Measurements from ENCODE around the gene LRRN2. TPM values are rescaled to one million over a fixed set of nuclear protein-coding genes. Genes with fewer than 3 reads are reported as not detected.

Gene LRRN2
- total and polyA plus RNA-seq, 9 donors = 0.23 to 9.7 (median 3.7) TPM

DNA sequence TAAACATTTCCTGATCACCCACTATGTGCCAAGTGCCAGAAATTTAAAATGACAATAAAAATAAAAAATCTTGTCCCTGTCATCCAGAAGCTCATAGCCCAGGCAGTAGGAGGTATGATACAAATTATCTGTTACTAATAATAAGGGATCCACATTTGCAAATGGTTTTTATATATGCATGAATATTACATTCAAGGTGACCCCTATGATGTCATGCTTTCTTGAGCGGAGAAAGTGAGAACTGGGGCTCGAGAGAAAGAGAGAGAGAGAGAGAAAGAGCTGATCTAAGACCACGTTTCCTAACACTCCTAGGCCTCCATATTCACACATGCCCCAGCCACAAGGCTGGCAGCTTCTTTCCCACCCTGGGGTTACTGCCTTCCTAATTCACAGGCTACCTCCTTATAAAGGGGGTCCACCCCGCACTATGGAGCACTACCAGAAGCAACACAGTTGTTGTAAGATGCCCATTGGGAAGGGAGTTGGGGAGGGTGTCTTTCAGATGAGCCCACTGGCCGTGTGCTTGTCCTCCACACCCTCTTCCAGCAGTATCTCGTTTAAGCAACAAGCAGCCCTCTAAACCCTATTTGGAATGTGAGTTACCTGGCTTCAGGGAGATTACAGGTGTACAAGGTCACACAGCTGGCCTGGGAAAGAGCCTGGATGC lies 28.8 kb upstream of the LRRN2 start:
- intact Hi-C loops (cut with DNase I) = no loop called here
- 72 to 80% (median 77%) methylated on average over 6 of the region's 6 CpGs for WGBS, 3 donors
- TF ChIP-seq, protein P1, sequence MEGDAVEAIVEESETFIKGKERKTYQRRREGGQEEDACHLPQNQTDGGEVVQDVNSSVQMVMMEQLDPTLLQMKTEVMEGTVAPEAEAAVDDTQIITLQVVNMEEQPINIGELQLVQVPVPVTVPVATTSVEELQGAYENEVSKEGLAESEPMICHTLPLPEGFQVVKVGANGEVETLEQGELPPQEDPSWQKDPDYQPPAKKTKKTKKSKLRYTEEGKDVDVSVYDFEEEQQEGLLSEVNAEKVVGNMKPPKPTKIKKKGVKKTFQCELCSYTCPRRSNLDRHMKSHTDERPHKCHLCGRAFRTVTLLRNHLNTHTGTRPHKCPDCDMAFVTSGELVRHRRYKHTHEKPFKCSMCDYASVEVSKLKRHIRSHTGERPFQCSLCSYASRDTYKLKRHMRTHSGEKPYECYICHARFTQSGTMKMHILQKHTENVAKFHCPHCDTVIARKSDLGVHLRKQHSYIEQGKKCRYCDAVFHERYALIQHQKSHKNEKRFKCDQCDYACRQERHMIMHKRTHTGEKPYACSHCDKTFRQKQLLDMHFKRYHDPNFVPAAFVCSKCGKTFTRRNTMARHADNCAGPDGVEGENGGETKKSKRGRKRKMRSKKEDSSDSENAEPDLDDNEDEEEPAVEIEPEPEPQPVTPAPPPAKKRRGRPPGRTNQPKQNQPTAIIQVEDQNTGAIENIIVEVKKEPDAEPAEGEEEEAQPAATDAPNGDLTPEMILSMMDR (IDR thresholded peaks at IDR 0.05) = no peak
- no peak for TF ChIP-seq EP300 (IDR thresholded peaks at IDR 0.05)
- TF ChIP-seq POLR2A (IDR thresholded peaks at IDR 0.05) = no peak
- Histone ChIP-seq H3K27ac (no peak overlapping the region), H3K4me1 (ENCODE audit: insufficient read depth) (no peaks in the 10 kb centered on the region), H3K9me3 (no peaks in the 10 kb centered on the region), H3K4me3 (no peak overlapping the region), H3K27me3 (no peaks in the 10 kb centered on the region), H3K36me3 (no peaks in the 10 kb centered on the region)
- DNase-seq = no peak

DNA sequence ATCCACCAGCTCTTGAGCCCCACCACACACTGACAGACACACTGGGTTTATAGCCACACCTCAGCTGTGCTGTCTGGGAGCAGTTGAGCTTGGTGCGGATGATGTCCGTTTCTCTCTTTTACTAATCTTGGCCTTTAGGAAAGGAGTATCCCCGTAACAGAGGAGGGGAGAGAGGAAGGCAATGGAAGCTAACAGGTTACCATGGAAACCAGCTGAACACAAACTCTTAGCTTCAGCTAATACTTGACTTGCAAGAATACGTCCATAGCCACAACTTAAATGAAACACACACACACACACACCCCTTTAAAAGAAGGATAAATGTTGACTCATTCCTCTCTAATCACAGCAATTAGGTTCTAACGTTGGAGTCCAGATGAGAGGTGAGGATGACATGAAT lies 28.0 kb upstream of the LRRN2 start:
- H3K36me3 ChIP-seq = no peaks in the 10 kb centered on the region
- DNase-seq = no peak
- H3K27me3 ChIP-seq = no peaks in the 10 kb centered on the region
- whole genome bisulfite sequencing, 3 donors = 43 to 49% (median 48%) methylated on average over 5 of the region's 5 CpGs
- no peak for TF ChIP-seq POLR2A (IDR thresholded peaks at IDR 0.05)
- TF ChIP-seq, protein P1 (IDR thresholded peaks at IDR 0.05) = no peak
- no peak for TF ChIP-seq EP300 (IDR thresholded peaks at IDR 0.05)
- no peaks in the 10 kb centered on the region for H3K9me3 ChIP-seq
- H3K27ac ChIP-seq = no peak overlapping the region
- no peak overlapping the region for H3K4me3 ChIP-seq
- no peaks in the 10 kb centered on the region for H3K4me1 ChIP-seq (ENCODE audit: insufficient read depth)
- intact Hi-C loops (cut with DNase I) = no loop called here

DNA sequence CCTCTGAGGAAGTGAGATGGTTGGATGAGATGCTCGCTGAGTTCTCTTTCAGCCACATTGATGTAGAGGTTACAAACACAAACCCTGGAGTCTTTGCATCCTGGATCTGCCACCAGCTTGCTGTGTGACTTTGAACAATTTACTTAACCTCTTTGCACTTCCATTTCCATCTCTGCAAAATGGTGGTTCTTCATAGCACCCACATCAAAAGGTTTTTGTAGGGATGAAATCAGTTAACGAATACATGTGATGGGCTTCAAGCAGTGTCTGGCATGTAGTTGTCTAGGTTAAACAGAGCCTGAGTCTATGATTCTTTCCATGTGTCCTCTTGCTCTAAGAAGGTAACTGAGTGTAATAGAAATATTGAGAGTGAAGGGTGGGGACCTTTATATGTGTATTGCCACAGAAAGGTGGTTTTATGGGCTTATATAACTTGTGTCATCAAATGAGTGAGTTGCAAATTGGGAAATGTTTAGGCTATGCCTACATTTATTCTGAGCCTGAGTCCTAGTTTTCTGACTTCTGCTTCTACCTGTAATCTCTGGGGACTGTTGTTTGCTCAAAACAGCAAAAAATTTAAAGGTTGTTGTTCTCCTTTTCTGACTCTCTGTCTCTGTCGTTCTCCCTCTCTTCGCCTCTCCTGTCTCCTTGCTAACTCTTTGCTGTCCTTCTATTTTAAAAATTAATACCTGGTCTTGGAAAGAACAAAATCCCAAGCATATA lies 27.3 kb upstream of the LRRN2 start:
- Histone ChIP-seq H3K9me3 (no peaks in the 10 kb centered on the region), H3K36me3 (no peaks in the 10 kb centered on the region), H3K27ac (no peak overlapping the region), H3K27me3 (no peaks in the 10 kb centered on the region), H3K4me3 (no peak overlapping the region), H3K4me1 (ENCODE audit: insufficient read depth) (no peaks in the 10 kb centered on the region)
- no peak for DNase-seq
- 66 to 74% (median 68%) methylated on average over 4 of the region's 4 CpGs for WGBS, 3 donors
- no peak for TF ChIP-seq EP300 (IDR thresholded peaks at IDR 0.05)
- TF ChIP-seq, protein P1 (IDR thresholded peaks at IDR 0.05) = no peak
- TF ChIP-seq POLR2A (IDR thresholded peaks at IDR 0.05) = no peak
- intact Hi-C loops (cut with DNase I) = no loop called here

DNA sequence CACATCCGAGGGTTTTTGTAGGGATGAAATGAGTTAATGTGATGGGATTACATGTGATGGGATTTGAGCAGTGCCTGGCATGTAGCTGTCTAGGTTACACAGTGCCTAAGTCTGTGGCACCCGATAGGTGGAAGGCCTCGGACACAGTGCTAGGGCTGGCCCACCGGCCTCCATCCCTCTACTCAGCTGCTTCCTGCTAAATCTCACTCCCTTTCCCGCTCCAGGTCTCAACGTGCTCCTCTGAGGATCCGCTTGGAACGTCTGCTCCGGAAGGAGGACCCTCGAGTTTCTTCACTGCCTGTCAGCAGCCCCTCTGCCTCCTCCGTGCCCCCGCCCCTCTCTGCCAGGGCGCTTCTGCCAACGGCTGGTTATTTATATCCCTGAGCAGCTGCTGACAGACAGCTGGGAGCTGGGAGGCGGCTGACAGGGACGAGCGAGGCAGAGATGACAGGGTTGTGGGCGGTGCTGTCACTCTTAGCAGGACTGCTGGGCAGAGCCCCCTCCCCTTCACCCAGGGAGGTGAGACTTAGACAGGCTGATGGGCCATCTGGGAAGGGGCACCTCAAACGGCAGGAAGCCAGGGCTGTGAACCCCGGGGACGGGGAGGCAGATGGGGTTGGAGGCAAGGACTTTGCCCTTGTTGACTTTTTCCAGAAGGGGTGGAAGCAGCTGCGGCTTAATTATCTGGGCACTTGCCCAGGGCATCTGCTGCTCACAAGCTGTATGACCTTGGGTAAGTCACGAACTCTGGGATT lies 26.6 kb upstream of the LRRN2 start:
- Histone ChIP-seq H3K4me3 (no peak overlapping the region), H3K4me1 (ENCODE audit: insufficient read depth) (no peaks in the 10 kb centered on the region), H3K27ac (no peak overlapping the region), H3K9me3 (no peaks in the 10 kb centered on the region), H3K27me3 (no peaks in the 10 kb centered on the region), H3K36me3 (no peaks in the 10 kb centered on the region)
- intact Hi-C loops (cut with DNase I) = no loop called here
- DNase-seq = no peak
- WGBS, 3 donors = 8 to 11% (median 8%) methylated on average over 23 of the region's 23 CpGs
- TF ChIP-seq POLR2A (IDR thresholded peaks at IDR 0.05) (no peak), EP300 (IDR thresholded peaks at IDR 0.05) (no peak)
- TF ChIP-seq, protein P1 (IDR thresholded peaks at IDR 0.05) = no peak
